Astrocyte of the spinal cord (primary cell): ENCODE data around the gene GNE.

ENCODE experiments used
- DNase-seq: peaks from one replicate; pipeline ENCODE4 v3.0.0; 2011; ENCODE audit warnings: low read depth, low spot score
- H3K4me3 ChIP-seq: 2 replicates; pipeline ENCODE4 v1.5.1; 2011; ENCODE audit warnings: low read depth, mild to moderate bottlenecking, low read length, moderate library complexity
- in situ Hi-C: cut with HindIII; loops from 2 replicates; pipeline ENCODE4 v1.10.0; 2017; ENCODE audit warnings: low sequenced_read_pairs
- TF ChIP-seq, protein P1 (sequence below): IDR thresholded peaks from 2 replicates; pipeline ENCODE4 v1.5.1; 2012; ENCODE audit warnings: low read depth, mild to moderate bottlenecking, low read length, inconsistent platforms

Gene GNE

DNA sequence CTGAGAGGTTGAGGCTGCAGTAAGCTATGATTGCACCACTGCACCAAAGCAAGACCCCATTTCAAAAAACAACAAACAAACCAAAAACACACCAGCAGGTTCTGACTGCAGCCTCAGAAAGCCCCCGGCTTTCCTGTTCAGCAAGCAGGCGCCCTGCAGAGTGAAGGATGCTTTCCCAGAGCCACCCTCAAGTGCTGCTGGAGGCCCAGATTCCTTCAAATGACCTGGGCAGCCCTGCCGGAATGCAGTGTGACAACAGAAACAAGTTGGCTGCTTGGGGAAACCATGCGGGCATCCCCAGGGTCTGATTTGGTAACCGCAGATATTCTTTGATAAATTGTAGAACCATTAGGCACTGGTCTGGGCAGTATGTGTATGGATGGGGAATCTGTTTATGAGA, 35.7 kb upstream of the GNE start:
- DNase-seq, result no peak
- TF ChIP-seq, protein P1, sequence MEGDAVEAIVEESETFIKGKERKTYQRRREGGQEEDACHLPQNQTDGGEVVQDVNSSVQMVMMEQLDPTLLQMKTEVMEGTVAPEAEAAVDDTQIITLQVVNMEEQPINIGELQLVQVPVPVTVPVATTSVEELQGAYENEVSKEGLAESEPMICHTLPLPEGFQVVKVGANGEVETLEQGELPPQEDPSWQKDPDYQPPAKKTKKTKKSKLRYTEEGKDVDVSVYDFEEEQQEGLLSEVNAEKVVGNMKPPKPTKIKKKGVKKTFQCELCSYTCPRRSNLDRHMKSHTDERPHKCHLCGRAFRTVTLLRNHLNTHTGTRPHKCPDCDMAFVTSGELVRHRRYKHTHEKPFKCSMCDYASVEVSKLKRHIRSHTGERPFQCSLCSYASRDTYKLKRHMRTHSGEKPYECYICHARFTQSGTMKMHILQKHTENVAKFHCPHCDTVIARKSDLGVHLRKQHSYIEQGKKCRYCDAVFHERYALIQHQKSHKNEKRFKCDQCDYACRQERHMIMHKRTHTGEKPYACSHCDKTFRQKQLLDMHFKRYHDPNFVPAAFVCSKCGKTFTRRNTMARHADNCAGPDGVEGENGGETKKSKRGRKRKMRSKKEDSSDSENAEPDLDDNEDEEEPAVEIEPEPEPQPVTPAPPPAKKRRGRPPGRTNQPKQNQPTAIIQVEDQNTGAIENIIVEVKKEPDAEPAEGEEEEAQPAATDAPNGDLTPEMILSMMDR, result no peak
- in situ Hi-C loops, result no loop called here
- no peak overlapping the region for H3K4me3 ChIP-seq

DNA sequence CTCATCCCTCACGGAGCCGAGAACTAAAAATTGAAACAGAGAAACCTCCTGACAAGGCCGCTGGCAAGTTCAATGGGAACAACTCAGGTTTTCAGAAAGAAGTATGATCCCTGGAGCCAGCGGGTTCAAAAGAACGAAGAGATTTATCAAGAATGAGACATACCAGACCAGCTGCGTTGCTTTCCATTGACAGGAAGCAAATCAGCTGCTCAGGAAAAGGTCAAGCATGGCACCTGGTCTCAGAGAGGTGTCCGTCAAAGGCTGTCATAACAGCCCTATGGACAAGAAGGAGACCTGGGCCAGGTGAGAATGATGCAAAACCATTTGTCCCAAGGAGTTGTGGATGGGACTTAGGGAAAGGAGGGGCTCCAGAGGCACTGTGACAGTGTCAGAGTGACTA, 34.9 kb upstream of the GNE start:
- TF ChIP-seq, protein P1, result no peak
- no peak for DNase-seq
- H3K4me3 ChIP-seq, result no peak overlapping the region
- in situ Hi-C loops, result no loop called here

DNA sequence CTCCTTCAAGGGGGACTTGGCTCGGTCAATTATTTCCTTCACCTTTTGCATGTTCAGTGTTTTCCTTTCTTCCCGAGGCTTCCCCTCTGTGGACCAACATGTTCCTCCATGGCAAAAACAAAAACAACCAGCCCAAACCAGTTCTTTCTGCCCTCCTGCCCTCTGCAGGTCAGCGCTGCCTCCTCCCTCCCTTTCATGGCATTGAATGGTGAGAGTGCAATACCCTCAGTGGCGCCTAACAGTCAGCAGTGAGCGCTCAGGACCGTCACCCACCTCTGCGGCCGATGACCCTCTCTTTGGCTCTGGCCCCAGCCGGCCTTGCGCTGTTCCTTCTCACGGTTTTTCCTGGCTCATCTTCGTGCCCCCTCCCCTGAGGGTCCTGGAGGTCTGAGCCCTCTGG, 34.4 kb upstream of the GNE start:
- H3K4me3 ChIP-seq, result no peak overlapping the region
- TF ChIP-seq, protein P1, result no peak
- DNase-seq, result no peak
- in situ Hi-C loops, result no loop called here

DNA sequence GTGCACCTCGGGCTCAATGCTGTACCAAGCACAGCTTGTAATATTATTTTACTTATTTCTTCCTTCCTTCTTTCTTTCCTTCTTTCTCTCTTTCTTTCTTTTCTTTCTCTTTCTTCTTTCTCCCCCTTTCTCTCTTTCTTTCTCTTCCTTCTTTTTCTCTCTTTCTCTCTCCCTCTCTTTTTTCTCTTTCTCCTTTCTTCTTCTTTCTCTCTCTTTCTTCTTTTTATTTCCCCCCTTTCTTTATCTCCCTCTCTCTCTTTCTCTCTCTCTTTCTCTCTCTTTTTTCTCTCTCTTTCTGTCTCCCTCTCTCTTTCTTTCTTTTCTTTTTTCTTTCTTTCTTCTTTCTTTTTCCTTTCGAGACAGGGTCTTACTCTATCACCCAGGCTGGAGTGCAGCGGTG, 32.7 kb upstream of the GNE start:
- H3K4me3 ChIP-seq, result no peak overlapping the region
- in situ Hi-C loops, result no loop called here
- DNase-seq, result no peak
- TF ChIP-seq, protein P1, result no peak

DNA sequence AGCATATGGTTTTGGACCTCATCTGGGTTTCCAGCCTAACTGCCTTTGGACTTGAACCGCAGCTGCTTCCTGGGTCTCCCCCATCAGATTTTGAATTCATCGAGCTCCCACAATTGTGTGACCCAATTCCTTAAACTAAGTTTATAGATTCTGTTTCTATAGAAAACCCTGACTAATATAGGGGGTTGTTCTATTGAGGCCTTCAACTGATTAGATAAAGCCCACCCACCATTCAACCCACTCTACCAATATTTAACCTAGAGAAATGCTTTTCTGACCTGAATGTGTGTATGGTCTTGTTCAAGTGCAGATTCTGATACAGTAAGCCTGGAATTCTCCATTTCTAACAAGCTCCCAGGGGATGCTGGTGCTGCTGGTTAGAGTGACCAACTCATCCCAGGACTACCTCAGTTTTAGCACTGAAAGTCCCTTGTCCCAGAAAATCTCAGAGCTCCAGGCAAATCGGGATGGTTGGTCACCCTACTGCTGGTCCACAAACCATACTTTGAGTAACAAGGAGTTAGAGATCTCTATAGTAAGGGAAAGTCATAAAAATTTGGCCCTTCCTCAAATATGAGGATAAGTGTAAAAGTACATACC, 31.7 kb upstream of the GNE start:
- in situ Hi-C loops, result no loop called here
- no peak for DNase-seq
- H3K4me3 ChIP-seq, result no peak overlapping the region
- TF ChIP-seq, protein P1, result no peak

DNA sequence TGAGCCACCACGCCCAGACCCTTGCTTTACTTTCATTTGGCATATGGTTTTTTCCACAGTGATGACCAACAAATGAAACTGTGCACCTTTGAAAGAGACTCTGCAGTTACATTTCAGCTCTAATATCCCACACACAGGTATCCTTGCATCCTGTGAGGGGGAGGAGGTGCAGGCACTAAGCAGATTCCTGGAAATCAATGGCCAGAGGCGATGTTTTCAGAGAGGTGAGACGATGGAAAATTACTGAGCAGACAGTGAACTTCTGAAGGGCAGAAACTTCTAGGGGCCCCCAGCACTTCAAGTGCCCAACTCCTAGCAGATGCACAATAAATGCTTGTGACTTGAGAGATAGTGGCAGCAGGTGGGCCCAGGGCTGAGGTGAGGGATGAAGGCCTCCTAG, 29.8 kb upstream of the GNE start:
- H3K4me3 ChIP-seq, result no peak overlapping the region
- TF ChIP-seq, protein P1, result no peak
- in situ Hi-C loops, result no loop called here
- no peak for DNase-seq

DNA sequence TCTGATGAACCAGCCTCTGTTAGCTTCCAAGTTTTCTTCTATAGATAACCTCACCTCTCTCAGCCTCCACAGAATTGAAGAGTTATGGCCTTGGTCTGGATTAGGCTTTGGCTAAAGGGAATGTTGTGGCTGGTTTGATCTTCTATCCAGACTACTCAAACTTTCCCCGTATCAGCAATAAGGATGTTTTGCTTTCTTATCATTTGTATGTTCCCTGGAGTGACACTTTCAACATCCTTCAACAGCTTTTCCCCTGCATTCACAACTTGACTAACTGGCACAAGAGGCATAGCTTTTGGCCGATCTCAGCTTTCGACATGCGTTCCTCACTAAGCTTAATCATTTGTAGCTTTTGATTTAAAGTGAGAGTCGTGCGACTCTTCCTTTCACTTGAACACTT, 28.1 kb upstream of the GNE start:
- TF ChIP-seq, protein P1, result no peak
- no peak for DNase-seq
- no peak overlapping the region for H3K4me3 ChIP-seq
- in situ Hi-C loops, result no loop called here
